Measurements from ENCODE around the gene SUPT4H1.

SUPT4H1 gene

DNA sequence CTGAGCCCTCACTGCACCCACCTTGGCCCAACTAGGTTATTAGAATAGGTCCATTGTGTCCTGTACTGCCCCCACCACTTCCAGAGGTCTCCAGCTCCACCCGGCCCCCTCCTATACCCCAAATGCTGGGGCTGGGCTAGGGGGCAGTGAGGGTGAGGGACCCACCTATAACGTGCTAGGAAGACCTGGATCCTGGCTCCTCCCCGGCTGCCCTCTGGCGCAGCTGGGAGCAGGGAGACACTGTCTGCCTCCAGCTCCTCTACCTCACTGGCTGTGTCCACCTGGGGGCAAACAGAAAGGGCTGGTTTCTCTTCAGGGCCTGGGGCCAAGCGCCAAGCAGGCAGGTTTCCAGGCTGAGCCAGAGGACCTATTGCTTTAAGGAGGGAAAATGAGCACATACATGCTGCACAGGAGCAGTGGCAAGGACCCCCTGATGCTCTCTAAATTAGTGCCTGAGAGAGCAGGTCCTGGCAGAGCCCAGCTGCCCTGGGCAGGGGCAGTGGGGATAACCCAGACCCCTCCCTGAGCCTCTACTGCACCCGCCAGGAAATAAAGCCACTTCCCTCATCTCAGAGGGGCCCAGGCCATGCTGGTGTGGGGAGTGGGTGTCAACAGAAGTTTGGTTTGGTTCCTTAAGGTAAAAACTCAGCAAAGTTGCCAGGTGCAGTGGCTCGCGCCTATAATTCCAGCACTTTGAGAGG is 35.6 kb downstream of the SUPT4H1 start:
- no peak for DNase-seq

DNA sequence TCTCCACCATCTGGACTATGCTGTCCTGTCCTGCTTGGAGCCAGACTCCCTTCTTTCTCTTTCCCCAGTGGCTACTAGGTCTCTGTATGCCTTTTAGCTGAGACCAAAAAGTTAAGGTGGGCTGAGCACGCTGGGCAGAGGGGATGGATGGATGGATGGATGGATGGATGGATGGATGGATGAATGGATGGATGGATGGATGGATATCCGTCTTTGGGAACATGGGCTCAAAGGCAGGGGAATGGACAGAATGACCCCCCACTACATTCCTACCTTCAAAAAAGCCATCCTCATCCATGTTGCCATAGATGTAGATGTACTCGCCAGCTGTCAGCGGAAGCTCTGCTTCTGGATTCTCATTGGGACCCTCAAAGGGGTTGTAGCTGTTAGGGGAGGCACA is 36.3 kb downstream of the SUPT4H1 start:
- no peak for DNase-seq

DNA sequence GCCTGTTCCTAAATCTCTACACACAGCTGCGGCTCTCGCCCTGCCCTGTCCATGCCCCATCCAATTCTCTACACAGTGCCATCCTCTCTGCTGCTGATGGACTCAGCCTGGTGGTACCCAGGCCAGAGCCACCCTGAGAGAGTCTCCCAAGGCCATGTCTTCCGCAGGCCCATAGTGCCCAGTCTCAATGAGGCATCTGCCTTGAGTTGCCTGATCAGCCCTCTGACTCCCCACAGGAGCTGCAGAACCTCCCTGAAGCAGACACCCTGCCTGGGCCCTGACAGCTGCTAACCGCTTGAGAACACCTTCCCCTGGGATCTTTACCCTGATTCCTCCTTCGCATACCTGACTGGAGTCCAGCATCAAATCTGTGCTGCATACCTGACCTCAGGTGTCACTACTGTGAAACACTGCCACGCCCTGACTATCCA is 36.7 kb downstream of the SUPT4H1 start:
- no peak for DNase-seq

DNA sequence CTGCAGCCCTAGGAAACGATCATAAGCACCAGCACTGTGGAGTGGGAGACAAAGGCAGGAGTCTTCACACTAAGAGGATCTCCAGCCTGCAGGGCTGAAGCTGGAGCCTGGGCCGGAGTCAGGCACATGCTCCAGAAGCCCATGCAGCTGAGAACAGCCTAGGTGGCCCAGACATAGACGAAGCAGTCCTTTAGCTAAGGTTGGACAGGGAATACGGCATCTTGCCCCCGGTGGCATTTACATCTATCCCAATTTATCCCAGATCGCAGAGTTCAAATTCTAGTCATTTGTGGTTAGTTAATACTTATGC is 37.3 kb downstream of the SUPT4H1 start:
- DNase-seq: no peak

DNA sequence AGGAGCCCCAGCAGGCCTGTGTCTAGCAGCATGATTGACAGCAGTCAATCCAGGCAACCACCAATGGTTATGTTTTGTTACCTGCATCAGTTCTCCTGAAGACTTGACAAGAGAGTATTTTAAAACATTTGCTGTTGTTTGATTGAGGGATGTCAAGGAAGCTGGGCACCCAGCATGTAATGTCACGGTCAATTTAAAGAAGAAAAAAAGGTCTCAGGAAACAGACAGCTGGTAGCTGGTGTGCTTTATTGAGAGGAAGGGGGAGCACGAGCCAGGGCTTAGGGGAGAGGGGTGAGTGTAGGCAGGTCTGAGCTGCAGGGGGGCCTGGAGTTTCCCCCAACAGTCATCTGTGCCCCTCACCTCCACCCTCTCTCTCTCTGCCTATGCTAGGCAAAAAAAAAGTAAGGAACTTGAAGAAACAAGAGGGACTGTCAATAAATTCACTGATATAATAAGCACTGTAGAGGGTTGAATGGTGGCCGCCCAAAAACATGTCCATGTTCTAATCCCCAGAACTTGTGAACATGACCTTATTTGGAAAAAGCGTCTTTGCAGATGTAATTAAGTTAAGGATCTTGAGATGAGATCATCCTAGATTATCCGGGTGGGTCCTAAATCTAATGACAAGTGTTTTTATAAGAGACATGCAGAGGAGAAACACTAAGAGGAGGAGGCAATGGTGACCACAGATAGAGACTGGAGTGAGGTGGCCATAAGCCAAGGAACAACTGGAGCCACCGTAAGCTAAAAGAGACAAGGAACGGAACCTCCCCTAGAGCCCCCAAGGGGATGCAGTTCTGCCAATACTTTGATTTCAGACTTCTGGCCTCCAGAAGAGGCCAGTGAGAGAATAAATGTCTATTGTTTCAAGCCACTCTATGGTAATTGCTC is 37.9 kb downstream of the SUPT4H1 start:
- DNase-seq: no peak

DNA sequence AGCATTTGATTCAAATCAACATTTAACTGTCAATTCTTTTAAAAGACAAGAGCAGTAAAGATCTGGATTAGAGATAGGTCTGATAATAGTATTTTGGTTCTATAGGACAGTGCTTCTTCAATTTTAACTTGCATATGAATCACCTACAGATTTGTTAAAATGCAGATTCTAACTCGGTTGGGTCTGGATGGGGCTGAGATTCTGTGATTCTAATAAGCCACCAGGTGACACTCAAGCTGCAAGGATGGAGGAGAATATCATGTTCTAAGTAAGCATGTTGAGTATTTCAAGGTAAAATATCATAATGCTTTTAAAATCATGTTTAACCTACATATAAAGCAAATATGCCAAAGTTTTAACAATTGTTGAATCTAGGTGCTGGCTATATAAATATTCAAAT is 39.2 kb downstream of the SUPT4H1 start:
- no peak for DNase-seq

DNA sequence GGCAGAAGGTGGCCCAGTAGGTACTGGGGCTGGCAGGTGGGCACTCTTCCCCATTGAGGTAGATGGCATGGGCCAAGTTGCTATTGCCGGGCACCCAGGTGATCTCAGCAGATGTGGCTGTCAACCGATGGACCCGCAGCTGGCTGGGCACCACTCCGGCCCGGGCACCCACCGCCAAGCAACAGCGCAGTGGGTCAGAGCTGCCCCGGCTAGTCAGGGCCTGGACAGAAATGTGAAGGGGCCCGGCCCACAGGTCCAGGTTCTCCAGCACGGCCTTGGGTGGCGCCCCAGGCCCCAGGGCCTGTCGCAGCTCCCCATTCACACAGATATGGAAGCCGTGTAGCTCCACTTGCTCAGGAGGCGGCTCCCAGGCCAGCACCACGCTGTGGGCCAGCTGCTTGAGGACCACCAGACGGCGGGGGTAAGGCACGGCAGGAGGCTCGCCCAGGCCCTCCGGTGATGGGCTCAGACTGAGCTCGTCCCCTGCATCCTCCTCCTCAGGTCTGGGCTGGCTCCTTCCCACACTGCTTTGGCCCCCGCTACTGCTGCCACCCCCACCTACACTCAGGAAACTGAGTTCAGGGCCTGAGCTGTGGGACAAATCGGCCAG is 39.9 kb downstream of the SUPT4H1 start:
- no peak for DNase-seq

DNA sequence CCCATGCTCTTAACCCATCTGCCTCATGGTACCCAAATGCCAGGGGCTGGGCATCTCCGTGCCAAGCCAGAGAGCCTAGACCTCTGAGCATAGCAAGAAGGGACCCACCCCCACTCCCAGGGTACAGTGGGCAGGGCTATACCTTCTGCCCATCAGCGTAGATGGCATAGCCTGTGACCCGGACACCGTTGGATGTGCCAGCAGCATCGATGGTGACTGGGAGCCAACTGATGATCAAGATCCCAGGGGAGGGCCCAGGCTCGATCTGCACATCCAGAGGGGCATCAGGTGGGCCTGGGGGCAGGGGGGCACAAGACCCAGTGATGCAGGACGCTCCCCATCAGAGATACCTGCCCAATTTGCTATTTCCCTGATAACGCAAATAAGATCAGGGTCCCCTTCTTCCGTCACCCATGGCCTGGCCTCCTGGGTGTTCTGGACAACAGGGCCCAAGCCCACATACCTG is 40.5 kb downstream of the SUPT4H1 start:
- DNase-seq: no peak

DNA sequence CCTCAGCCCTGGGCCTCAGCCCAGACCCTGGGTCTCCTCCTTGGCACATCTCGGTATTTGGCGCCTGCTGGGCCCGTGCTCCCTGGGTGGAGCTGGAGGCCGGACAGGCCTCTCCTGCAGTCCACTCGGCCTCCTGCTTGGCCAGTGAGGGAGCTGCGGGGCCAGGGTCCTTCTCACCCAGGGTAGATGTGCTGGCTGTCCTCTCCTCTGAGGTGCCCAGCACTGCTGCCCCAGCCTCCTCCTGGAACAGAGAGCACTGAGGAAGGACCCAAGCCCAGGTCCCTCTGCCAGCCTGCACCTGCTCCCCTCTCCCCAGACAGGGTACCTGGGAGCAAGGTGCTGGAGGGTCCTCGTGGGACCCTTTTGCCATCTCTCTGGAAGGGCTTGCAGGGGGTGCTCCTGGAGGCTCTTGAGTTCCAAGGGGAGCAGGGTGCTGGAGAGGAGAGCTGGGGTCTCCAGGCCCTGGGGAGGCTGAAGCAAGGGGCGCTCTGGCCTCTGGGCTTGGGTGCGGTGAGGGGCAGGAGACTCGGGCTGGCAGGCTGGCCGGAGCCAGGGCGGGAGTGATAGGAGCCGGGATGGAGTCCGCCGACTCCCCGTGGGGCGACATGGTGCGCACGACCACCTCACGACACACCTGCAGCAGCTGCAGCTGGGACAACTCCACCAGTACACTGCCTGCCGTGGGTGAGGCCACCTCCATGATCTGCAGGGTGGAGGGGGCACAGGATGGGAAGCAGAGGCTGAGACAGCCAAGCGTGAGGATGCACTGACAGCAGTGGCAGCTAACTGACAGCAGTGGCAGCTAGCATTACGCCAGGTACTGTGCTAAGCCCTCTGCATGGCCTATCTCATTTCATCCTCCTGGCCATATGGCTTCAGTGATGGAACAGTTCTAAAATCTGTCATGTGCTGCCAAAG is 41.2 kb downstream of the SUPT4H1 start:
- DNase-seq: no peak

DNA sequence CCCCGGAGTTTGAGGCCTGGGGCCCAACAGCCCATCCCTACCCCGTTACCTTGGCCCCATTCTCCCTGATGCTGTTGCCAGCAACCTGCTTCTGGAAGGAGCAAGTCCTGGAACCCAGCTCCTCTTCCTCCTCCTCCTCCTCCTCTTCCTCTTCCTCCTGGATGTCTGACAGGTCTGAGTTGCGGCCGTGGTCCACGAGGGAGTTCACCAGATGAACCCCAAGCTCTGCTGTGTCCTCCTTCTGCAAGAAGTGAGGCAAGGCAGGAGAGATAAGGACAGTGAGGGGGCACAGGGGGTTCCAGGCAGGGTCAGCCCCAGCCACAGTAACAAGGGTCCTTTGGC is 42.1 kb downstream of the SUPT4H1 start:
- DNase-seq: no peak

DNA sequence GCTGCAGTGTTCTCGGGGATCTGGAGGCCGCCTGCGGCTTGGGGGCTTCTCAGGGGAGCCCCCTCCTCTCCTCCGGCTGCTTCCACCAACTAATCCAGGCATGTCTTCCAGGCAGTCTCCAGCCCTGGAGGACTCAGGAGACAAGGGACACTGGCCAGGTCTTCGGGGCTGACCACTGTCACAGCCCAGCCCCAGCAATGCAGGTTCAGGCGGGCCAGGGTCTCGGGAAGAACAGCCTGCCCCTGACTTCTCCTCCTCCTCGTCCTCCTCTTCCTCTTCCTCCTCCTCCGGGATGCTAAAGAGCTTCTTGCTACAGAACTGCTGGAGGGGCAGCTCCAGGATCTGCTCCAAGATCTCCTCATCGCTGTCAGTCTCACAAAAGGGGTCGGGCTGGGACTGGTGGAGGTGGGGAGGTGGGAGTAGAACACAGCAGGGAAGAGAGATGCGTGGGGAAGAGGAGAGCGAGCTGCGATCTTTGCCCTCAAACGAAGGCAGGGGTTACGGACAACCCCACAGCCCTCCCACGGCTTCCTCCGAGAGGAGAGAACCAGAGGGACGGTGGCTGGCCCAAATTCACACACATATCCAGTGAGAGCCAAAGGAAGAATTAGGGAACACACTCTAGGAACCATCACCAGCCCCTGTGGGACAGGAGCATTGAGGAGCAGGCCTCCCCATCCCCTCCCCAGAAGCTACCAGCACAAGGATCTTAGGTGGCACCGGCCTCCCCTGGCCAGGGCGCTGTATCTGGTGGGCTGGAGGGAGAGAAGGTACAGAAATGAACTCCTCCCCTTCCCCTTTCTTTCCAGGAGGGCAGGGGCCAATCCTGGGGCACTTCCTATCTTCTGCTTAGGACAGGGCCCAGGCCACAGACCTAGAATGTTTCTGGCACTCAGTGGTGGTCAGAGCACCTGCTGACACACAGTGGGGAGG is 42.8 kb downstream of the SUPT4H1 start:
- DNase-seq: no peak

DNA sequence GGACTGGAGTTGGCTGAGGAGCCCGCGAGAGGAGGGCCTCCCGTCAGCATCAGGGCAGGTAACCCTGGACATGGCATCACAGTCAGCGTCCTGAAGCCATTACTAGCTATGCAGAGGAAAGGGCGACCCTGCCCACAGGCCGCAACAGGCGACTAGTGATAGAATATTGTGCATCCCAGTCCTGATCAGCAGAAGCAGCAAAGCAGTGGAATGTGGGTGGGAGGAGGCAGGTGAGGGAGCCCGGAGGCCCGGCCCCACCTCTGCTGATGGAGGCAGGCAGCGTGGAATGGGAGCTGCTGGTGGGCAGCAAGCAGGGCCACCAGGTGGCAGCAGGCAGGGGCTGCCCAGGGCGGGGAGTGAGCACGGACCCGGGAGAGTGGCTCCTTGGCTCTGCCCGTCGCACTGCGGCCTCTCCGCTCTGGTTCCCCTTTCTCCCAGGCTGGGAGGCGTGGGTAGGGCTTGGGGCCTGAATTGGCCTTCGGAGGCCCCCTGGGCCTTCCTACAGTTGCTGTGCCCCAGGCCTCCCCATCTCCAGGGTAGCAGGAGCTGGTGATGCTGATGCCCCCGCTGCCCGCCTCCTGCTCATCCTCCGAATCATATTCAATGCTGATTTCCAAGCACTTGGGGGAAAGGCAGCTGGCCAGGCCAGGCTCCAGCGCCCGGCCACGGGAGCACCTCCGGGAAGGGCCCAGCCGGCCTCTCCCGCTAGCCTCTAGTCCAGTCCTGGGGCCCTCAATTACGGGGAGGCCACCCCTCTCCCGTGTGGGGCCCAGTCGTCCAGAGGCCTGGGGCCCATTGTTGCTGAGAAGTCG is 43.6 kb downstream of the SUPT4H1 start:
- no peak for DNase-seq

DNA sequence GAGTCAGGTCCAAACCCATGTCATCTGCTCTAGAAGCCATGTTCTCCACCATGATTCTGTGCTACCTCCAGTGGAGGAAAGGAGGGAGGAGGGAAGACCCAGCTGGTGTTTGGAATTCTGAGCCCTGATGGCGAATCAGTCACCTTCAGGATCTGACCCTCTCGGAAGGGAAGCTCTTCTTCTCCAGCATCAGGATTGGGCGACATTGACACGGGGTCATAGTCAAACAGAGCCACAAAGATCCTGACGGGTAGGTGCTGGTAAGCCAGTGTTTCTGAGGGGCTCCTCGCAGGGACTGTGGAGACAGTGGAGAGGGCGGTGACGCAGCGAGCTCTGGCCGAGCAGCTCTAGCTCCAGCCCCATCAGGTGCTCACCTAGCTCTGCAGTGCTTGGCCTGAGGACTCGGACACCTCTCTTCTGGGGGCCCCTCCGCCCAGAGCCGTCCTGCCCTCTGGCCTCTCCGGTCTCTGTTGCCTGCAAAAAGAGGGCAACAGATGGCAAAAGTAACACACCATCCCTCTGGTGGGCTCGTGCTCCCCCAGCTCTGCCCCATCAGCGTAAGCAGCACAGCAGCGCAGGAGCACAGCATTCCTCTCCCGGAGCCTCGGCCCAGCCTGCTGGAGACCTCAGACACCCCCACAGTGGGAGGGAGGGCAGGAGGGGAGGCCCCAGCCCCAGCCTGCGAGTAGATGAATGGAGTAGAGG is 44.4 kb downstream of the SUPT4H1 start:
- DNase-seq: no peak

DNA sequence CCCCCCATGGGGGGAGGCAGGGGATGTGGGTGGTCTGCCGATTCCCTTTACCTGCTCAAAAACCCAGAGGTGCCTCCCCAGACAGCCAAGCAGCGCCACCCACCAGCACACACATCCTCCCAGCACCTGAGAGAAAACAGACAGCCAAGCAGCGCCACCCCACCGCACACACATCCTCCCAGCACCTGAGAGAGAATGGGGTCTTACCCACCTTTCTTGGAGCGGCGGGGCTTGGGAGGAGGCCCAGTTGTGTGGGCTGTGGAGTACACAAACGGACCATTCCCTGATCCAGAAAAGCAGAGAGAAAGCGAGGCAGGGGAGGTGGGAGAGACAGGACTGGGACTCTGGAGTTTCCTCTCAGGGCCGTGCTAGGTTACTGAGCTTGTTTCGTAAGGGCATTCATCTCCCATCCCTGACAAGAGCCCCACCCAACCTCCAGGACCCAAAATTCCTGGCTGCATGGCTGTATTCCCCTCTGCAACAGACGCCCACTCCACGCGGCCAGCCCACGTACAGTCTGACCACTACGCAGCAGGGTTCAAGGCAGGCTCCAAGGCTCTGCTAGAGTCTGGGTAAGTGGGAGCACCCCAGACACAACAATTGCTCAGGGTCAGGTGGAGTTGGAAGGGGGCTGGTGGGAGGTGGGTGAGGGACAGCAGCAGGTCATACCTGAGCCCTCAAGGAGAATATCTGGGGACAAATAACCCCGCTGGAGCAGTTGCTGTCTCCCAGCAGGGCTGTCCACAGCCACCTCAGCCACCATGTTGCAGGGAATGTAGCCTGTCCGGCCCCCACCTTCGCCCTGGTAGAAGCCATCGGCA is 45.7 kb downstream of the SUPT4H1 start:
- DNase-seq: no peak

DNA sequence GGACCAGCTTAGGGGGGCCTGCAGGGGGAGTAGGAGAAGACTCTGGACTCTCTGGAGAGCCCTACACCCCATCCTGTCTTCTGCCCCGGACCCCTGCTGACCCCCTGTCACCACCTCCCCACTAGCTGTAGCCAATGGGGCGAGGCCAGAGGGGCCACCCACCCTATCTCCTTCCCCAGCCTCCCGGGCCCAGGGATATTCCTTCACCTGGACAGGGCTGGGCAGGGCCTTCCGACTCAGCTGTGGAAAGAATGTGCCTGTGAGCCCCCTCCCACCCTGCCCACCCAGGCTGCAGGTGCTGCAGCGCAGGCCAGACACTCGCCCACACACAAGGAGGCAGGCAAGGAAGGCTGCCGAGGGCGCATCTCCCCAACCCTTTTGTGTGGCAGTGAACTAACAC is 46.4 kb downstream of the SUPT4H1 start:
- DNase-seq: no peak

DNA sequence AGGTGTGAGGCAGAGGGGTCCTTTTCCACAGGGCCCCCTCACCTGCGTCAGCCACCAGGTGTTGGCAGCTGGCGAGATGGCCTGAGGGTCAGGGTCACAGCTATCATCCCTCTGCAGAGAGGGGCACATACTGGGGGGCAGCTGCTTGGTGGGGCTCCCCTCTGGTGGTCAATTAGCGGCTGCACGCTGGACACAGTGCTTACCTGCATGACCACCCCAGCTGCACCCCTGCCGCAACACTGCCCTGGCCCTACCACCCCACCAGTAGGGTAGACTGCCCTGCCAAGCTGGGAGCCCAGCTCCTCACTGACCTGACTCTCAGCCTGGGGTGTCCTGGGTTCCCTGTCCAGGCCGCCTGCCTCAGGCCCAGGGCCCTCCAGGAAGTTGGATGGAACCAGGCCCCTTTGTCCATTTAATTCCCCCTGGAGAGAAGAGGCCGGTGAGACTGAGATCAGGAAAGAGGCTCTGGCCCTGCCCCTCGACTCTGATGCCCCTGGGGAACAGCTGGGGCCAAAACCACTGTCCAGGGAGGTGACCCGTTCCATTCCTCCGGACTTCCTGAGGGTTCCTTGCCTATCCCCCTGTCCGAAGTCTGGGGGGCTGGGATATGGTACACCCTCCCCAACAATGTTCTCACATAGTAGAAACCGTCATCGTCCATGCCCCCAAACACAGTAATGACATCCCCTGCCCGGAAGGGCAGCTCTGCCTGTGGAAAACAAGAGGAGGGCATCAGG is 47.1 kb downstream of the SUPT4H1 start:
- DNase-seq: no peak

DNA sequence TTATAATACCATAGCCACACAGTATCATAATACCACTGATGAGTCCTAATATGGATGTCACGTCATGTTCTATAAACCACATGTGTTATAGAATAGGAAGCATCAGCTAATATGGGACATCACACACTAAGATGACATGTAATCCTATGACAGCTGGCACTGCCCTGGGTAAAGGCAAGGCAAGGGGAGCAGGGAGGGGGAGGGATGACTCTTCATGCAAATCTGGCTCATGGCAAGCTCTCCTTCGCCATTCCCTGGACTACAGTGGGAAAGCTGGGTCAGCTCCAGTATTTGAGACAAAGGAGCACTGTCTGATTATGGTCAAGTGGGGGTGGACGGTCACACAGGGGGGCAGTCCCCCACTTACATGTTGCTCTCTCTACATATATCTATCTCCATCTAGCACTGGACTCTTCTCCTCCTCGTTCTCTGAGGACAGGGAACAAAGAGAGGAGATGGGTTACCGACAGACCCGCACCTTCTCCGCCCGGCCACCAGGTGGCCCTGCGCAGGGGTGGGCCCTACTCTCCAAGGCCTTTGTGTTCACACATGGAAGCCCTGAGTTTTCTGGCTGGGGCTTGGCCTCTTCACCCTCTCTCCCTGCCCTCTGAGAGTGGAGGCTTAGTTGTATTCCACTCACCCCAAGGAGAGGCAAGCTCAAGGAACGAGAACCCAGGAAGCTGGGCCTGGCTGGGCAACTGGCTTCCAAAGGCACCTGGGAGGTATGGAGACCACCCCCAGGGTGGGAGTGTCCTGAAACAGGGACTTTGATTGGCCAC is 47.8 kb downstream of the SUPT4H1 start:
- peak; percentile 67 for DNase-seq

All from CD4-positive, alpha-beta T cell treated with Interleukin-10 for 1 hour (primary cell).